Tibial nerve (tissue), 3 donors: ENCODE data around the gene AVPR1A.

Experiments used
- CTCF ChIP-seq, 5 experiments: fragments of 200-600 bp in 3 of 5; fragments of 450-650 bp in 2 of 5; sonication (generic) in 3 of 5; IDR thresholded peaks; one replicate each; pipeline ENCODE4 v1.5.1; 2016 to 2019; ENCODE audit warnings: antibody characterized with exemption in 5 of 5, mild to moderate bottlenecking in 3 of 5, moderate library complexity in 2 of 5
- POLR2A ChIP-seq, 2 donors: fragments of 450-650 bp; IDR thresholded peaks; one replicate each; pipeline ENCODE4 v1.6.1; 2017; ENCODE audit warnings: antibody characterized with exemption in 2 of 2, mild to moderate bottlenecking in 2 of 2, moderate library complexity in 2 of 2

GRCh38 chr12:63151623-63152320 is 771 bp upstream of the AVPR1A start:
- TF ChIP-seq CTCF (IDR thresholded peaks at IDR 0.05) (peak; percentile 36 to 67 (median 56)), POLR2A (IDR thresholded peaks at IDR 0.05) (no peak)
